OCI-LY3 (cell line): Measurements from ENCODE around the gene HEXD.

Experiments
- H2AFZ ChIP-seq: fragments of 200-600, 300-600 bp; shearing (Covaris generic); 2 replicates; pipeline ENCODE4 v1.6.0; 2014; ENCODE audit warnings: antibody characterized with exemption, low read depth, low read length
- H3K27ac ChIP-seq: fragments of 200-600, 300-600 bp; sonication (generic); 2 replicates; pipeline ENCODE4 v1.5.1; 2014; ENCODE audit warnings: mild to moderate bottlenecking, low read length, moderate library complexity, mixed read lengths
- H3K27me3 ChIP-seq: fragments of 200-600, 300-600 bp; sonication (generic); 2 replicates; pipeline ENCODE4 v1.6.1; 2014; ENCODE audit warnings: low read depth, low read length, mixed read lengths
- H3K36me3 ChIP-seq: fragments of 200-600, 300-600 bp; sonication (generic); replicated peaks from 2 replicates; pipeline ENCODE3; 2014; ENCODE audit warnings: low read depth, low read length, mixed read lengths
- H3K4me1 ChIP-seq: fragments of 300-600, 200-600 bp; sonication (generic); 2 replicates; pipeline ENCODE4 v1.6.1; 2014; ENCODE audit warnings: low read length, mixed read lengths
- H3K4me2 ChIP-seq: fragments of 200-600, 300-600 bp; sonication (generic); 2 replicates; pipeline ENCODE4 v1.6.1; 2014; ENCODE audit warnings: low read length, mixed read lengths
- H3K4me3 ChIP-seq: fragments of 300-600, 200-600 bp; sonication (generic); 2 replicates; pipeline ENCODE4 v1.5.1; 2014; ENCODE audit warnings: antibody characterized with exemption, mild to moderate bottlenecking, low read length, moderate library complexity
- H3K79me2 ChIP-seq: fragments of 300-600, 200-600 bp; shearing (Covaris generic); 2 replicates; pipeline ENCODE4 v1.6.1; 2014; ENCODE audit warnings: mild to moderate bottlenecking, low read length, mixed read lengths
- H3K9ac ChIP-seq: fragments of 300-600, 200-600 bp; shearing (Covaris generic); 2 replicates; pipeline ENCODE4 v1.6.0; 2014; ENCODE audit warnings: mild to moderate bottlenecking, low read length, moderate library complexity
- H3K9me3 ChIP-seq: fragments of 200-600, 300-600 bp; shearing (Covaris generic); 2 replicates; pipeline ENCODE4 v1.6.1; 2014; ENCODE audit warnings: low read length, mixed read lengths; ENCODE audit not compliant: insufficient read depth
- H4K20me1 ChIP-seq: fragments of 200-600, 300-600 bp; sonication (generic); 2 replicates; pipeline ENCODE4 v1.6.1; 2016; ENCODE audit warnings: low read length, mixed read lengths; ENCODE audit not compliant: insufficient read depth
- EZH2phosphoT487 ChIP-seq: fragments of 200-600 bp; shearing (Covaris generic); IDR thresholded peaks from 2 replicates; pipeline ENCODE4 v1.6.1; 2018; ENCODE audit warnings: antibody characterized with exemption, mixed run types, low read depth
- TF ChIP-seq, protein P1 (sequence below): fragments of 200-600, 300-600 bp; sonication (generic); IDR thresholded peaks from 2 replicates; pipeline ENCODE4 v1.5.1; 2014; ENCODE audit warnings: antibody characterized with exemption, low read length, low read depth

The HEXD gene

DNA sequence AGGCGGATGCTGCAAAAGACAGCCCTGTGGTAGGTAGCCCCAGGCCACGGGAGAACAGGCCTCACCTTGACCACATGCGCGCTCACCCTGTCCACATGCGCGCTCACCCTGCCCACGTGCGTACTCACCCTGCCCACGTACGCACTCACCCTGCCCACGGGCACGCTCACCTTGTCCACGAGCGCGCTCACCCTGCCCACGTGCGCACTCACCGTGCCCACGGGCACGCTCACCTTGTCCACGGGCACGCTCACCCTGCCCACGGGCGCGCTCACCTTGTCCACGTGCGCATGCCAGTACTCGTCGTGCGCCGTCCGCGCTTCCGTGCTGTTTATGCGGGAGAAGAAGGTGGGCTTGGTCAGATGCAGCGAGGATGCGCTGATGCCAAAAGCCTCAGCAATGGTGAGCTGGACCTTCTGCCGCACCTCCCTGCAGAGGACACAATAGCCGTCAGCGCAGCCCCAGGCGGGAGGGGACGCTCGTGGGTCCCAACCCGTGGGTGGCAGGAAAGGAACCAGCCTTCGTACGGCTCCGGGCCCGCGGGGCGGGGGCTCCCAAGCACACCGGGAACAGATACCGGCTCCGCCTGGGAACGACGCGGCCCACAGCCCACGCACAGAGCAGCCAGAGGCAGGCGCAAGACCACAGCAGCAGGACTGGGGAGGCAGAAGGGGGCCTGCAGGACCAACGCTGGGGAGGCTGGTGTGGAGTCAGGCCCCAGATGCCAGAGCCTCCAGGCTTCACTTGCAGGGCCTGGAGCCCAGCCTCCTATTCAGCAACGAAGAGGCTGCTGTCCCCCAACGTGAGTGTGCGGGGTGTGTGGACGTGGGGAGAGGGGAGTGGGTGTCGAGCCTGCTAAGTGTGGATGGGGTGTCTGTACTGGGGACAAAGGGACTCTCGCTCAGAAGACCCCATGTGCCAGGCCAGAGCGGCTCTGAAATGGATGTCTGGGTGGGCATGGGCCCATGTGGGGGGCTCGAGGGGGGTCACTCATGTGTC is 14.2 kb upstream of the HEXD start:
- Histone ChIP-seq H2AFZ (no peak overlapping the region), H3K9me3 (no peaks in the 10 kb centered on the region), H3K79me2 (no peaks in the 10 kb centered on the region), H3K4me2 (no peak overlapping the region), H3K27me3 (no peaks in the 10 kb centered on the region), H3K9ac (no peak overlapping the region), H3K4me3 (no peak overlapping the region), H3K27ac (no peak overlapping the region), H4K20me1 (no peaks in the 10 kb centered on the region), H3K4me1 (peaks cover 28% of the 10 kb centered on the region), H3K36me3 (peaks cover 11% of the 10 kb centered on the region)
- TF ChIP-seq, protein P1, sequence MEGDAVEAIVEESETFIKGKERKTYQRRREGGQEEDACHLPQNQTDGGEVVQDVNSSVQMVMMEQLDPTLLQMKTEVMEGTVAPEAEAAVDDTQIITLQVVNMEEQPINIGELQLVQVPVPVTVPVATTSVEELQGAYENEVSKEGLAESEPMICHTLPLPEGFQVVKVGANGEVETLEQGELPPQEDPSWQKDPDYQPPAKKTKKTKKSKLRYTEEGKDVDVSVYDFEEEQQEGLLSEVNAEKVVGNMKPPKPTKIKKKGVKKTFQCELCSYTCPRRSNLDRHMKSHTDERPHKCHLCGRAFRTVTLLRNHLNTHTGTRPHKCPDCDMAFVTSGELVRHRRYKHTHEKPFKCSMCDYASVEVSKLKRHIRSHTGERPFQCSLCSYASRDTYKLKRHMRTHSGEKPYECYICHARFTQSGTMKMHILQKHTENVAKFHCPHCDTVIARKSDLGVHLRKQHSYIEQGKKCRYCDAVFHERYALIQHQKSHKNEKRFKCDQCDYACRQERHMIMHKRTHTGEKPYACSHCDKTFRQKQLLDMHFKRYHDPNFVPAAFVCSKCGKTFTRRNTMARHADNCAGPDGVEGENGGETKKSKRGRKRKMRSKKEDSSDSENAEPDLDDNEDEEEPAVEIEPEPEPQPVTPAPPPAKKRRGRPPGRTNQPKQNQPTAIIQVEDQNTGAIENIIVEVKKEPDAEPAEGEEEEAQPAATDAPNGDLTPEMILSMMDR = no peak
- TF ChIP-seq EZH2phosphoT487 = no peak

GRCh38 chr17:82405051-82405450 is 13.1 kb upstream of the HEXD start:
- Histone ChIP-seq H3K9me3 (no peaks in the 10 kb centered on the region), H2AFZ (no peak overlapping the region), H3K4me1 (peaks cover 28% of the 10 kb centered on the region), H3K79me2 (no peaks in the 10 kb centered on the region), H3K4me2 (no peak overlapping the region), H3K27ac (no peak overlapping the region), H3K36me3 (peaks cover 11% of the 10 kb centered on the region), H4K20me1 (no peaks in the 10 kb centered on the region), H3K9ac (no peak overlapping the region), H3K4me3 (no peak overlapping the region), H3K27me3 (no peaks in the 10 kb centered on the region)
- TF ChIP-seq, protein P1 = no peak
- no peak for TF ChIP-seq EZH2phosphoT487

GRCh38 chr17:82406131-82406671 is 11.9 kb upstream of the HEXD start:
- Histone ChIP-seq H3K4me1 (peaks cover 22% of the 10 kb centered on the region), H3K4me3 (no peak overlapping the region), H3K4me2 (no peak overlapping the region), H3K27ac (no peak overlapping the region), H3K79me2 (no peaks in the 10 kb centered on the region), H3K27me3 (no peaks in the 10 kb centered on the region), H2AFZ (no peak overlapping the region), H3K9ac (no peak overlapping the region), H3K9me3 (no peaks in the 10 kb centered on the region), H4K20me1 (no peaks in the 10 kb centered on the region), H3K36me3 (peaks cover 11% of the 10 kb centered on the region)
- TF ChIP-seq EZH2phosphoT487 = no peak
- TF ChIP-seq, protein P1 = no peak

- Histone ChIP-seq H3K27ac (no peak overlapping the region), H2AFZ (no peak overlapping the region), H4K20me1 (no peaks in the 10 kb centered on the region), H3K79me2 (no peaks in the 10 kb centered on the region), H3K9me3 (no peaks in the 10 kb centered on the region), H3K4me3 (no peak overlapping the region), H3K9ac (no peak overlapping the region), H3K27me3 (no peaks in the 10 kb centered on the region), H3K36me3 (peaks cover 5% of the 10 kb centered on the region), H3K4me1 (peaks cover 19% of the 10 kb centered on the region), H3K4me2 (no peak overlapping the region)
- TF ChIP-seq EZH2phosphoT487 = no peak
- TF ChIP-seq, protein P1 = no peak
Measured at GRCh38 chr17:82407255-82407654, 10.9 kb upstream of the HEXD start.
